ENCODE results near the gene FUT8.

The FUT8 gene

GRCh38 chr14:65412032-65412846 is at the start of gene FUT8:
Gene FUT8 (plus strand): TSS chr14:65412730. CDS start chr14:65561564, 148,834 bp downstream.
- DNase-seq: peak; percentile 79

DNA sequence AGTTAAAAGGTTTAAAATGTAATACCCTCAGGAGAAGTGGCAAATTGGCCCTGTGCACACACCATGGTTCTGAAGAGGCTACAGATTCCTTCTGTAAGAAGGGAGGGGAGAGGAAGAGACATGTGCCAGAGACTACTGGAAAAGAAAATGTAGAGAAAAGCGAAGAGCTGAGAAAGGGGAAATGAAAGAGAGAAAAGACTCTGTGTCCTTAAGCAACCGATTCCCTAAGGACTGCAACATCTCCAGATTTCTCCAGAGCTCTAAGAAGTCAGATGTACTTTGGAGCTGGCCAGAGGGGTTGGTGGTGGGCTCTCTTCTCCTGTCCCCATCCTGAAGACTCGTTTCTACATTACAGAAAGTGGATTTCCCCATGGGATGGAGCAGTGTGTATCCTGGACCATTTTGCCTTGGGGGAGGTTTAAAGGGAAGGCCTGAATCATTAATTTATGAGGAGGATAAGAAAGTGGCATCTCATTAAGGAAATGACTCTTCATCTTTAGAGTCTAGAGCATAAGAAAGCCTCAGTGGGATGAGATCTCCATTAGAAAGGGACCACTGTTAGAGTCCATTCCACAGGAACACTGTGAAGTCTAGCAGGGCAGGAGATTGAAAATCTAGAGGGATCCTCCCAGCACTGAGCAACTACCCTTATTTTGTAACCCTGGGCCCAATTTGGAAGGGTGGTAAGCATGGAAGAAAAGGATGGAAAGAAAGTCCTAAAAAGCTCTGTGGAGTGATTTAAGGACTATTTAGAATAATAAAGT is 45.5 kb upstream of the FUT8 start:
- DNase-seq: no peak

- DNase-seq: no peak
These were observed 43.0 kb upstream of the FUT8 start for GRCh38 chr14:65369560-65369959.

GRCh38 chr14:65370801-65371248 is 41.7 kb upstream of the FUT8 start:
- no peak for DNase-seq

- no peak for DNase-seq
These were observed 40.7 kb upstream of the FUT8 start for GRCh38 chr14:65371784-65372183.

DNA sequence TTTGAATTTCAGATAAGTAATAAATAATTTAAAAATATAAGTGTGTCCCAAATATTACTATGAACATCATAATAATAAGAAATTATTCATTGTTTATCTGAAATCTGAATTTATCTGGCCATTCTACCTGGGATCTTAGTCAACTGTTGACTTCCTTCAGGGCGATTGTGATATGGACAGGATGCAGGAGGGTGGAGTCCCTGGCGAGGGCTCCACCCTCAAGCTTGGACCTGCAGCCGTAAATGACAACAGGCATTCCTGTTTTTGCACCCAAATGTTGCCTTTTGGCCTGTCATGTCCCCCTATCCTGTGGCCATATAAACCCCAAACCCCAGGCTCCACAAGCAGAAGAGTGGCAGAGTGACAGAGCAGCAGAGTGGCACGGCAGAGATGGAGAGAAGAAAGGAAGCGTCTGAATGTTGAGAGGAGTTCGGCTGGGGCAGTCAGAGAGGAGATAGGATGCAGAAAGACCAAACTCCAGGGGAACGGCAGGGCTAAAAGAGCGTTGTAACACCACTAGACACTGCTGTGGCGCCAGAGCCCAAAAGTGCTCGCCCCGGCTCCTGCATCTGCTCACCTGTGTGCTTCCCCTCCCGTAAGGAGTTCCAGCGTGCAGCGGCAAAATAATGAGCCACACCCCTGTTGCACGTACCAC is 39.4 kb upstream of the FUT8 start:
- no peak for DNase-seq

DNA sequence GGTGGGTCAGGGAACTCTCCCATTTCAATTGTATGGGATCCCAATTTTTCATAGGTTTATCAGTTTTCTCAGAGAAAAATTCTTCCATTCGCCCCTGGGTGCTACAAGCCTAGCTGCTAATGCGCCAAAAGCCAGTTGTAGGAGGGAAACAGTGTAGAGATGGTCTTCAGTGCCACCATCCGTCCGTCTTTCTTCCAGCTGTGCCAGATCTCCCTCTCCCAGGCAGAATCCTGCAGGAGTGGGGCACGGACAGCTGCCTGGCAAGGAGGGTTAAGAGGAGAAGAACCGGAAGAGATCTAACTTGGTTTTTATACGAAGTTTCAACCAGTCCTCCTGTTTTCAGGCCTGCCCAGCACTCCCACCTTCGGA is 38.9 kb upstream of the FUT8 start:
- DNase-seq: no peak

- DNase-seq: no peak
These were observed 35.0 kb upstream of the FUT8 start for GRCh38 chr14:65377576-65377975.

GRCh38 chr14:65382586-65382985 is 29.9 kb upstream of the FUT8 start:
- no peak for DNase-seq

GRCh38 chr14:65387171-65387570 is 25.4 kb upstream of the FUT8 start:
- no peak for DNase-seq

DNA sequence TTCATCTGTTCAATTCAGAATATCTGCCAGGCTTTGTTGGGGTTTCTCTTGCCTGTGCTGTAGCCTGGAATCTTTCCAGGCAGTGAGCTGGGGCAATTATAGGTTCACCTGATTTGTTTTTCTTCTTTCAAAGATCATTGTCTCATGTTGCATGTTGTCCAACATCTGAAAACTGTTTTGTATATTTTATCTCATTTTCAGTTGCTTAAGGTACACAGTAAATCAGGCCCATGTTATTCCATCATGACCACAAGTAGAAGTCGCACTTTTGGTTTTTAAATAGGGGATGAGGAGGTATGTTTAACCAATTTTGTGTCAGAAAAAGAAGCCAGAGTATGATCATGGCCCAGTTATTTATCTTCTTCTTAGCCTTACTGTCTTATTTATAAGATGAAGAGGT is 24.9 kb upstream of the FUT8 start:
- no peak for DNase-seq

- DNase-seq: no peak
These were observed 20.2 kb upstream of the FUT8 start for GRCh38 chr14:65392296-65392695.

DNA sequence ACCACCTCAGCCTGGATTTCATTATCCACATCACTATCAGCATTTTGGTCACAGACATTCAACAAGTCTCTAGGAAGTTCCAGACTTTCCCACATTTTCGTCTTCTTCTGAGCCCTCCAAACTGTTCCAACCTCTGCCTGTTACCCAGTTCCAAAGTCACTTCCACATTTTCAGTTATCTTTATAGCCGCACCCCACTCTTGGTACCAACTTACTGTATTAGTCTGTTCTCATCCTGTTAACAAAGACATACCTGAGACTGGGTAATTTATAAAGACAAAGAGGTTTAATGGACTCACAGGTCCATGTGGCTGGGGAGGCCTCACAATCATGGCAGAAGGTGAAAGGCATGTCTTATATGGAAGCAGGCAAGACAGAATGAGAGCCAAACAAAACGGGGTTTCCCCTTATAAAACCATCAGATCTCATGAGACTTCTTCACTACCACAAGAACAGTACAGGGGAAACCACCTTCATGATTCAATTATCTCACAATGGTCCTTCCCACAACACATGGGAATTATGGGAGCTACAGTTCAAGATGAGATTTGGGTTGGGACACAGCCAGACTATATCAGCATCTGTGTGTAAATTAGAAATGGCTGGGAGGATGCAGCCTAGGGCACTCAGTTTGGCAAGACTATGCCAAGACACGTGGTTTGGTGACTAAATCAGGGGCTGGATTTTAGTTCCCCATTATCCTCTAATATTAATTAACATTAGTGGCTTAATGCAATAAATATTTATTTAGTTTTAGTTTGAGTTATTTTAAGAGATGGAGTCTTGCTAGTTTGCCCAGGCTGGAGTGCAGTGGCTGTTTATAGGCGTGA is 16.2 kb upstream of the FUT8 start:
- DNase-seq: no peak

GRCh38 chr14:65403231-65403630 is 9.3 kb upstream of the FUT8 start:
- no peak for DNase-seq

DNA sequence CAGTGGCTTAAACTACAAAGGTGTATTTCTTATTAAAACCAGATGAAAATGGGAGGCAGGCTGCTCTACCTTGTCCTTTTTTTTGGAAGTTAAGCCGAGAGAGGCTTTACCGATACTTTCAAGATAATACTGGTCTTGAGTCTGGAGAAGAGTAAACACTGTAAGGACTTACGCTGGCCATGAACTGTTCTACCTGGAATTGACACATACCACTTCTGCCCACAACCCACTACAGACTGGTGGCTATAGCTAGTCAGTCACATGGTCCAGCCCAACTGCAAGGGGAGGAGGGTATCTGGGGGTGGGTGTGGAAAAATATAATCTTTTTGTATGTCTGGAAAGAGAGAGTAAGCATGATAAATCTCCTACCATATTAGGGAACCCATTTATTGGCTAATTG is 4.4 kb upstream of the FUT8 start:
- DNase-seq: no peak

- DNase-seq: no peak
These were observed 1.9 kb upstream of the FUT8 start for GRCh38 chr14:65410640-65411039.

GRCh38 chr14:65411656-65412031 is 886 bp upstream of the FUT8 start:
- DNase-seq: peak; percentile 49

GRCh38 chr14:65412856-65413738 is 567 bp downstream of the FUT8 start:
- DNase-seq: no peak

DNA sequence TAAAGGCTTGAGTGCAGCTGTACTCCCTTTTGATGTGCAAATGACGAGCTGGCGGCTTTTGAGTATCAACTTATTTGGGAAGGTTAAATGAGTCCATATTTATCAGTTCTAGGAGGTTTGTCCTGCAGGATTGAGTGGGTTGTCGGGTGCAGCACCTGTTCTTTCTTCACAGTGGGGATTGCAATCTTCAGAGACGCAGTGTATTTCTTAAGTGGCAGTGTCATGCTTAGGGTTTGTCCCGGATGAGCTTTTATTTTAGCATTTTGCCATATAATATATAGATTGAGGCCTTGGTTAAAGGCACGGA is 1.2 kb downstream of the FUT8 start:
- no peak for DNase-seq

- no peak for DNase-seq
These were observed 2.5 kb downstream of the FUT8 start for GRCh38 chr14:65414961-65415589.

GRCh38 chr14:65415613-65416012 is 3.1 kb downstream of the FUT8 start:
- DNase-seq: no peak
